HG03039 (cell line): ENCODE results near the gene SLC31A1.

ENCODE experiments used
- ATAC-seq: cut with Tn5 transposase; IDR thresholded peaks from one replicate; pipeline ENCODE4 v1.9.1; 2021; ENCODE audit warnings: mild to moderate bottlenecking, moderate library complexity; ENCODE audit not compliant: unreplicated experiment

The SLC31A1 gene

GRCh38 chr9:113221003-113221799 is at the start of gene SLC31A1, which contains the start of gene FKBP15:
Gene SLC31A1 (plus strand): TSS chr9:113221544. CDS start chr9:113256149, 34,605 bp downstream.
Gene FKBP15 (minus strand): TSS chr9:113221277. CDS start chr9:113221243, 34 bp downstream.
- ATAC-seq = peak; percentile 89

- ATAC-seq = no peak
Measured at GRCh38 chr9:113173341-113173740, 48.0 kb upstream of the SLC31A1 start.

GRCh38 chr9:113176803-113177202 is 44.5 kb upstream of the SLC31A1 start:
- ATAC-seq = no peak

GRCh38 chr9:113177251-113177650 is 44.1 kb upstream of the SLC31A1 start:
- no peak for ATAC-seq

GRCh38 chr9:113178087-113178486 is 43.3 kb upstream of the SLC31A1 start:
- ATAC-seq = no peak

- ATAC-seq = peak; percentile 71
Measured at GRCh38 chr9:113179839-113180238, 41.5 kb upstream of the SLC31A1 start.

GRCh38 chr9:113181165-113181564 is 40.2 kb upstream of the SLC31A1 start:
- ATAC-seq = no peak

- ATAC-seq = no peak
Measured at GRCh38 chr9:113183956-113184488, 37.3 kb upstream of the SLC31A1 start.

- no peak for ATAC-seq
Measured at GRCh38 chr9:113184539-113184938, 36.8 kb upstream of the SLC31A1 start.

- ATAC-seq = no peak
Measured at GRCh38 chr9:113185271-113185670, 36.1 kb upstream of the SLC31A1 start.

GRCh38 chr9:113186137-113186755 is 35.1 kb upstream of the SLC31A1 start:
- no peak for ATAC-seq

- ATAC-seq = no peak
Measured at GRCh38 chr9:113187929-113188595, 33.3 kb upstream of the SLC31A1 start.

- no peak for ATAC-seq
Measured at GRCh38 chr9:113192455-113192854, 28.9 kb upstream of the SLC31A1 start.

- ATAC-seq = no peak
Measured at GRCh38 chr9:113199683-113200329, 21.5 kb upstream of the SLC31A1 start.

GRCh38 chr9:113205432-113205831 is 15.9 kb upstream of the SLC31A1 start:
- no peak for ATAC-seq

GRCh38 chr9:113205861-113206260 is 15.5 kb upstream of the SLC31A1 start:
- no peak for ATAC-seq

GRCh38 chr9:113210815-113211214 is 10.5 kb upstream of the SLC31A1 start:
- ATAC-seq = no peak

- ATAC-seq = no peak
Measured at GRCh38 chr9:113215132-113215531, 6.2 kb upstream of the SLC31A1 start.

- no peak for ATAC-seq
Measured at GRCh38 chr9:113216406-113216805, 4.9 kb upstream of the SLC31A1 start.

GRCh38 chr9:113219186-113219936 is 2.0 kb upstream of the SLC31A1 start:
- peak; percentile 26 for ATAC-seq
